GM18526 (cell line): Measurements from ENCODE around the gene ATF3.

ENCODE experiments used
- POLR2A ChIP-seq: IDR thresholded peaks from 3 replicates; pipeline ENCODE4 v1.6.1; 2011; ENCODE audit not compliant: insufficient read length; ENCODE audit errors: extremely low read depth

The ATF3 gene

GRCh38 chr1:212645546-212646543 is 37.3 kb downstream of the ATF3 start:
- no peak for TF ChIP-seq POLR2A

- no peak for TF ChIP-seq POLR2A
Observed at GRCh38 chr1:212646588-212646987, 38.0 kb downstream of the ATF3 start.

GRCh38 chr1:212647004-212647403 is 38.4 kb downstream of the ATF3 start:
- TF ChIP-seq POLR2A: no peak

- TF ChIP-seq POLR2A: no peak
Observed at GRCh38 chr1:212648431-212648830, 39.9 kb downstream of the ATF3 start.

- no peak for TF ChIP-seq POLR2A
Observed at GRCh38 chr1:212649020-212649419, 40.5 kb downstream of the ATF3 start.

- no peak for TF ChIP-seq POLR2A
Observed at GRCh38 chr1:212650228-212650627, 41.7 kb downstream of the ATF3 start.

- TF ChIP-seq POLR2A: no peak
Observed at GRCh38 chr1:212651521-212651920, 43.0 kb downstream of the ATF3 start.

GRCh38 chr1:212651977-212652376 is 43.4 kb downstream of the ATF3 start:
- no peak for TF ChIP-seq POLR2A

- TF ChIP-seq POLR2A: no peak
Observed at GRCh38 chr1:212652609-212653008, 44.0 kb downstream of the ATF3 start.

GRCh38 chr1:212655668-212656440 is 47.3 kb downstream of the ATF3 start:
- TF ChIP-seq POLR2A: no peak

GRCh38 chr1:212656730-212657129 is 48.2 kb downstream of the ATF3 start:
- TF ChIP-seq POLR2A: no peak

- no peak for TF ChIP-seq POLR2A
Observed at GRCh38 chr1:212664409-212665199, 56.0 kb downstream of the ATF3 start.

- no peak for TF ChIP-seq POLR2A
Observed at GRCh38 chr1:212665241-212666115, 56.9 kb downstream of the ATF3 start.

GRCh38 chr1:212666116-212666775 is 57.7 kb downstream of the ATF3 start:
- TF ChIP-seq POLR2A: no peak
